SJSA1 (cell line): ENCODE data around the gene MLF1. TPM values are rescaled to one million over a fixed set of nuclear protein-coding genes. Genes with fewer than 3 reads are reported as not detected.

Source experiments
- DNase-seq, 2 experiments: peaks; one replicate each; pipeline ENCODE4 v3.0.0-alpha.2; 2015 to 2020; ENCODE audit warnings: low spot score in 2 of 2, low read depth in 1 of 2
- H3K27ac ChIP-seq: fragments of 250-450 bp; sonication (Bioruptor Pico); 2 replicates; pipeline ENCODE4 v1.5.1; 2020; ENCODE audit warnings: mild to moderate bottlenecking, moderate library complexity
- H3K27me3 ChIP-seq: fragments of 250-450 bp; sonication (Bioruptor Pico); replicated peaks from 2 replicates; pipeline ENCODE4 v1.5.1; 2020; ENCODE audit warnings: mild to moderate bottlenecking, moderate library complexity
- H3K36me3 ChIP-seq: fragments of 250-450 bp; sonication (Bioruptor Pico); 2 replicates; pipeline ENCODE4 v1.5.1; 2020; ENCODE audit warnings: mild to moderate bottlenecking
- H3K4me1 ChIP-seq: fragments of 250-450 bp; sonication (Bioruptor Pico); replicated peaks from 2 replicates; pipeline ENCODE4 v1.6.1; 2021; ENCODE audit warnings: mild to moderate bottlenecking
- H3K4me3 ChIP-seq: fragments of 250-450 bp; sonication (Bioruptor Pico); 2 replicates; pipeline ENCODE4 v1.5.1; 2020; ENCODE audit warnings: mild to moderate bottlenecking
- H3K9me3 ChIP-seq: fragments of 250-450 bp; sonication (Bioruptor Pico); replicated peaks from 2 replicates; pipeline ENCODE4 v1.5.1; 2020; ENCODE audit warnings: mild to moderate bottlenecking
- total RNA-seq: library from RNA; depleted of rRNA; stranded (reverse); fragments of >200 nt; shearing (Covaris generic); gene quantifications from 2 replicates; pipeline ENCODE4 v1.2.3, GENCODE V29; 2014; rRNA removed

Gene MLF1
- total RNA-seq, 1 experiment from 2014 or later: 18.2 TPM

DNA sequence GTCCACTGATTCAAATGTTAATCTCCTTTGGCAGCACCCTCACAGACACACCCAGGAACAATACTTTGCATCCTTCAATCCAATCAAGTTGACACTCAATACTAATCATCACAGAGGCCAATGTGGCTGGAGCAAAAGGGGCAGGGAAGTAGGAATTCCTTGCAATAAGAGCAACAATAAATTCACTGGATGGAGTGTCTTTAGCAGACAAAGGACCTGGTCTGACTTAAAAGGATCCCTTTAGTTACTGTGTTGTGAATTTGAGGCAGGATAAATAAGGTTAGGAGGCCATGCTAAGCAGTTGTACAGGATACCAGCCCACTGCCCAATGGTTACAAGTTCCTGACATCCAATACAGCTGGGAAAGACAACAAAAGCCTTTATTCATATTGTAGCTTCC, 61.0 kb downstream of the MLF1 start:
- H3K27me3 ChIP-seq: no peaks in the 10 kb centered on the region
- no peaks in the 10 kb centered on the region for H3K9me3 ChIP-seq
- no peaks in the 10 kb centered on the region for H3K4me1 ChIP-seq
- no peaks in the 10 kb centered on the region for H3K36me3 ChIP-seq
- DNase-seq: no peak
- no peak overlapping the region for H3K27ac ChIP-seq
- H3K4me3 ChIP-seq: no peak overlapping the region

GRCh38 chr3:158640646-158641045, 69.7 kb downstream of the MLF1 start:
- DNase-seq: no peak
- 0 out of 2 replicates have a peak, but pooled peaks cover 3% of the 10 kb centered on the region for H3K4me1 ChIP-seq
- no peaks in the 10 kb centered on the region for H3K27me3 ChIP-seq
- no peak overlapping the region for H3K27ac ChIP-seq
- no peaks in the 10 kb centered on the region for H3K36me3 ChIP-seq
- no peaks in the 10 kb centered on the region for H3K9me3 ChIP-seq
- no peak overlapping the region for H3K4me3 ChIP-seq

GRCh38 chr3:158642005-158642404, 71.0 kb downstream of the MLF1 start:
- 0 out of 2 replicates have a peak, but pooled peaks cover 3% of the 10 kb centered on the region for H3K4me1 ChIP-seq
- H3K27me3 ChIP-seq: no peaks in the 10 kb centered on the region
- no peaks in the 10 kb centered on the region for H3K9me3 ChIP-seq
- no peak overlapping the region for H3K27ac ChIP-seq
- DNase-seq: no peak
- H3K36me3 ChIP-seq: peaks cover 13% of the 10 kb centered on the region
- no peak overlapping the region for H3K4me3 ChIP-seq

- Histone ChIP-seq H3K27me3 (no peaks in the 10 kb centered on the region), H3K9me3 (no peaks in the 10 kb centered on the region), H3K4me3 (no peak overlapping the region), H3K27ac (no peak overlapping the region), H3K4me1 (0 out of 2 replicates have a peak, but pooled peaks cover 3% of the 10 kb centered on the region), H3K36me3 (peaks cover 20% of the 10 kb centered on the region)
- no peak for DNase-seq
Observed at GRCh38 chr3:158642474-158643210, 71.6 kb downstream of the MLF1 start.

DNA sequence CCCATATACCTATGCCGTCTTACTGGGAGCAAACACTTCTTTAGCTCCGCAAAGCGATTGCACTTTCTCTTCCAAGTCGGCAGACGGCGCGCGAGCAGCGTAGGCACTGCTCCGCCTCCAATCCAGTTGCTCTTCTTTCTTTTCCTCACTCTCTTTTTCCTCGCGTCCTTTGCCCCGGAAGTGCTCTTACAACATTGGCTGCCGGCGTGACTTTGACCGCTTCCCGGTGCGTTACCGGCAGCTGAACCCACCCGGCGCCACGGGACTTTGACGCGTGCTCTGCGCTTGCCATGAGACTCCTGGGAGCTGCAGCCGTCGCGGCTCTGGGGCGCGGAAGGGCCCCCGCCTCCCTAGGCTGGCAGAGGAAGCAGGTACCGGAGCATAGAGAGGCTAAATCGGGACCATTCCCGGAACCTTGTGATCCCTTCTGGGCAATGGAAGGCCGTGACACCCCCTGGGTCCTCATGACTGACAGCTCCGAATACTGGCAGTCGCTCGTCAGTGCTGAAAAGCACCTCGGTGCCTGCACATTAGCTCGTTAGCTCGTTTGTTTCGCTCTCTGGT, 73.4 kb downstream of the MLF1 start, which contains the start of gene GFM1:
Gene GFM1, plus strand, starts transcription at position 183 of the 564 bp plus-strand sequence. Its CDS starts 108 bp downstream, at position 291.
- Histone ChIP-seq H3K36me3 (peaks cover 31% of the 10 kb centered on the region), H3K27ac (peak within 1 kb of the TSS; percentile 57), H3K4me1 (0 out of 2 replicates have a peak, but pooled peaks cover 3% of the 10 kb centered on the region), H3K9me3 (no peaks in the 10 kb centered on the region), H3K27me3 (no peaks in the 10 kb centered on the region), H3K4me3 (peak within 1 kb of the TSS; percentile 76)
- DNase-seq: peak; percentile 87 to 88

DNA sequence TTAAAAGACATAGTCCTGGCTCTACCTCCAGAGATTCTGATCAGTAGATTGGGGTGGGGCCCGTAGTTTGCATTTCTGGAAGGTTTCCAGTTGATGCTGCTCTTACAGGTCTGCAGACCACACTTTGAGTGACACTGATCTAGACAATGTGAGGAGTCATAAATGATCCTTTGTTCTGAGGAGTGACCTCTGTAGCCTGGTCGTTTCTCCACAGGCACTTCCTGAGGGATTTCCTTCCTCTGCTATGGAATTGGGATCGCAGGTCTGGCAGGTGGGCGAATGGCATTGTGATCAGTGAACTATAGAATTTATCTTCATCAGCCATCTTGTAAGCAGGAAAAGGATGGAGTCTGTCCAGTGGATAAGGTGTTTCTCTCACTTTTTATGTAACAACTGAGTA, 78.8 kb downstream of the MLF1 start:
- Histone ChIP-seq H3K27me3 (no peaks in the 10 kb centered on the region), H3K27ac (no peak overlapping the region), H3K9me3 (no peaks in the 10 kb centered on the region), H3K4me3 (no peak overlapping the region), H3K4me1 (0 out of 2 replicates have a peak, but pooled peaks cover 3% of the 10 kb centered on the region), H3K36me3 (peaks cover 70% of the 10 kb centered on the region)
- DNase-seq: no peak

- Histone ChIP-seq H3K36me3 (peaks cover 76% of the 10 kb centered on the region), H3K4me3 (no peak overlapping the region), H3K27ac (no peak overlapping the region)
Observed at GRCh38 chr3:158651192-158651591, 80.2 kb downstream of the MLF1 start.

DNA sequence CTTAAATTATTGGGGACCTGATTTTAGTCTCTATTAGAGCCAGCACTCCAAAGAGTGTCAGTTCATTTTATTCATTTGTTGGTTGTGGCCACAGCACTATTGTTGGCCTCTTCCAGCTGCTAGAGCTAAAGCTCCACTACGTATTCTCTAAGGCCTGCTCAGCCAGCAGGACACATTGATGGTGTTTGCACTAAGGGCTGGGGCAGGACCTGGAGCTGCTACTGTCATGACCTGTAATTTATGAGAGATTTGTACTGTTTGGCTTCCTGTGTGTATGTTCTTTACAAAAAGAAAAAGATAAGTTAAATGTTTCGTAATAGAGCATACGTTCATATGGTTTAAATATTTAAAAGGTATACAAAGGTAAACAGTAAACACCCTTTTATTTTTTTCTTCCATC, 81.5 kb downstream of the MLF1 start:
- Histone ChIP-seq H3K27ac (no peak overlapping the region), H3K9me3 (no peaks in the 10 kb centered on the region), H3K36me3 (peaks cover 72% of the 10 kb centered on the region), H3K4me1 (no peaks in the 10 kb centered on the region), H3K27me3 (no peaks in the 10 kb centered on the region), H3K4me3 (no peak overlapping the region)
- DNase-seq: no peak

More at GRCh38 chr3:158651192-158651591, 80.2 kb downstream of the MLF1 start:
- DNase-seq: no peak
- Histone ChIP-seq H3K27me3 (no peaks in the 10 kb centered on the region), H3K9me3 (no peaks in the 10 kb centered on the region), H3K4me1 (no peaks in the 10 kb centered on the region)

Other genes with a start within 250 kb of the MLF1 start
- gene GFM1, start 73.3 kb downstream of the MLF1 start, total RNA-seq: 31.8 and 33.4 TPM in 2 replicates
- gene LXN, start 101.5 kb downstream of the MLF1 start, total RNA-seq: not detected in 2 replicates
- 0.66 and 4.9 TPM in 2 replicates for gene RARRES1, start 161.3 kb downstream of the MLF1 start, total RNA-seq
- gene MFSD1, start 230.9 kb downstream of the MLF1 start, total RNA-seq: 46.4 and 55.9 TPM in 2 replicates